ENCODE results near the gene FBXO47.

GRCh38 chr17:39009581-39010001, 42.4 kb upstream of the FBXO47 start:
- TF ChIP-seq HDGF (IDR thresholded peaks at IDR 0.05): no peak
- no peak for TF ChIP-seq MLX (CRISPR knock-in tag; conservative IDR thresholded peaks at IDR 0.05)
- no peak for TF ChIP-seq FOXM1 (IDR thresholded peaks at IDR 0.05; ENCODE audit: low read depth)
- TF ChIP-seq FOXM1 (CRISPR knock-in tag; IDR thresholded peaks at IDR 0.05; ENCODE audit: low read depth): no peak
- TF ChIP-seq EZH2 (IDR thresholded peaks at IDR 0.05; ENCODE audit: borderline replicate concordance, low read depth, low read length): no peak
- TF ChIP-seq SMAD1 (IDR thresholded peaks at IDR 0.05; ENCODE audit: low read depth, low read length, partially characterized antibody): no peak
- no peak for TF ChIP-seq KDM1A (IDR thresholded peaks at IDR 0.05)
- no peak for TF ChIP-seq TAF9B (IDR thresholded peaks at IDR 0.05; ENCODE audit: partially characterized antibody)
- TF ChIP-seq PHF8 (IDR thresholded peaks at IDR 0.05; ENCODE audit: borderline replicate concordance, low read length): no peak
- no peak for TF ChIP-seq CBFB (CRISPR knock-in tag; IDR thresholded peaks at IDR 0.05)
- no peak for TF ChIP-seq ZEB2 (IDR thresholded peaks at IDR 0.05)
- TF ChIP-seq NFXL1 (CRISPR knock-in tag; IDR thresholded peaks at IDR 0.05): no peak
- TF ChIP-seq JUNB (CRISPR knock-in tag; conservative IDR thresholded peaks at IDR 0.05): no peak
- no peak for TF ChIP-seq HEY1 (CRISPR knock-in tag; IDR thresholded peaks at IDR 0.05; ENCODE audit: borderline replicate concordance)
- TF ChIP-seq ARID2 (IDR thresholded peaks at IDR 0.05): no peak

All from K562 (cell line).